HUES6 (cell line): ENCODE measurements around the gene BBOX1.

Experiments
- H3K27ac ChIP-seq: 2 replicates; pipeline ENCODE4 v1.7.0; 2013; ENCODE audit warnings: low read depth, mild to moderate bottlenecking, low read length, inconsistent platforms
- H3K27me3 ChIP-seq: 2 replicates; pipeline ENCODE4 v1.6.1; 2013; ENCODE audit warnings: low read length; ENCODE audit not compliant: control insufficient read depth, insufficient read depth
- H3K36me3 ChIP-seq: 2 replicates; pipeline ENCODE4 v1.6.1; 2013; ENCODE audit warnings: low read length; ENCODE audit not compliant: control insufficient read depth, insufficient read depth
- H3K4me1 ChIP-seq: 2 replicates; pipeline ENCODE4 v1.6.1; 2013; ENCODE audit warnings: low read length; ENCODE audit not compliant: control insufficient read depth, insufficient read depth
- H3K4me3 ChIP-seq: 2 replicates; pipeline ENCODE4 v1.5.1; 2013; ENCODE audit warnings: low read depth, low read length
- H3K9ac ChIP-seq: one replicate; pipeline ENCODE4 v1.6.1; 2013; ENCODE audit warnings: mild to moderate bottlenecking, low read length
- H3K9me3 ChIP-seq: 2 replicates; pipeline ENCODE4 v1.6.1; 2013; ENCODE audit warnings: low read depth, low read length; ENCODE audit not compliant: control insufficient read depth, insufficient read depth

The BBOX1 gene

GRCh38 chr11:27058456-27058855 is 17.8 kb downstream of the BBOX1 start:
- Histone ChIP-seq H3K9ac (no peak overlapping the region), H3K36me3 (no peaks in the 10 kb centered on the region), H3K27ac (no peak overlapping the region), H3K4me1 (no peaks in the 10 kb centered on the region), H3K4me3 (no peak overlapping the region), H3K9me3 (no peaks in the 10 kb centered on the region), H3K27me3 (no peaks in the 10 kb centered on the region)

DNA sequence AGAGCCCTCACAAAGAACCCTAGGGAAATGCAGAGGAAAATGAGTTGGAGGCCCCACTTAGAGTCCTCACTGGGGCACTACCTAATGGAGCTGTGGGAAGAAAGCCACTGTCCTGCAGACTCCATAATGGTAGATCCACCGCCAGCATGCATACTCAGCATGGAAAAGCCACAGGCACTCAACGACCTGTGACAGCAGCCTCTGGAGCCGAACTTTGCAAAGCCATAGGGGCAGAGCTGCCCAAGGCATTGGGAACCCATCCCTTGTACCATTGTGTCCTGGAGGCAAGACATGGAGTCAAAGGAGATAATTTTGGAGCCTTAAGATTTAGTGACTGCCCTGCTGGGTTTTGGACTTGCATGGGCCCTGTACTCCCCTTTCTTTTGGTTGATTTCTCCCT is 18.8 kb downstream of the BBOX1 start:
- no peaks in the 10 kb centered on the region for H3K9me3 ChIP-seq

GRCh38 chr11:27060816-27061460 is 20.3 kb downstream of the BBOX1 start:
- Histone ChIP-seq H3K27ac (no peak overlapping the region), H3K4me3 (no peak overlapping the region), H3K36me3 (no peaks in the 10 kb centered on the region), H3K9ac (no peak overlapping the region), H3K9me3 (no peaks in the 10 kb centered on the region), H3K4me1 (no peaks in the 10 kb centered on the region), H3K27me3 (no peaks in the 10 kb centered on the region)

More for the DNA sequence above, 18.8 kb downstream of the BBOX1 start:
- H3K4me1 ChIP-seq = no peaks in the 10 kb centered on the region
- H3K9ac ChIP-seq = no peak overlapping the region
- no peak overlapping the region for H3K4me3 ChIP-seq
- no peaks in the 10 kb centered on the region for H3K27me3 ChIP-seq
- H3K36me3 ChIP-seq = no peaks in the 10 kb centered on the region
- H3K27ac ChIP-seq = no peak overlapping the region

DNA sequence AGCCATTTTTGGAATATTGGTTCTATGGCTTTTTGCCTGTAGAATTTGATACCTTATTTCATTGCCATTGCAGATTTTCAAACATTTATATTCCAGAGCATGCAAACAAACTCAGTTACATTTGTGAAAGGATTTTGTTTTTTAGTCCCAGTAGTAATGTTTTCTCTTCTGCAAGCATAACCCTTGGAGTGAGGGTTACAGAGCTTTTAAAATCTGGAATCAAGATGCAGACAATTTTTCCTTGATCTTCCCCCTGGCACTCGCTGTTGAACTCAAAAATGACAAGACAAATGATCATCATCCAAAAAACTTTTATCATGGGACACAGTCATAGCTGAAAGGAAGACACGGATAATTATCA is 20.8 kb downstream of the BBOX1 start:
- Histone ChIP-seq H3K27ac (no peak overlapping the region), H3K36me3 (no peaks in the 10 kb centered on the region), H3K9me3 (no peaks in the 10 kb centered on the region), H3K27me3 (no peaks in the 10 kb centered on the region), H3K9ac (no peak overlapping the region), H3K4me1 (no peaks in the 10 kb centered on the region), H3K4me3 (no peak overlapping the region)

- no peaks in the 10 kb centered on the region for H3K9me3 ChIP-seq
- no peaks in the 10 kb centered on the region for H3K4me1 ChIP-seq
- no peak overlapping the region for H3K9ac ChIP-seq
- H3K36me3 ChIP-seq = no peaks in the 10 kb centered on the region
- H3K4me3 ChIP-seq = no peak overlapping the region
- H3K27me3 ChIP-seq = no peaks in the 10 kb centered on the region
- H3K27ac ChIP-seq = no peak overlapping the region
Measured at GRCh38 chr11:27064086-27064485, 23.5 kb downstream of the BBOX1 start.

DNA sequence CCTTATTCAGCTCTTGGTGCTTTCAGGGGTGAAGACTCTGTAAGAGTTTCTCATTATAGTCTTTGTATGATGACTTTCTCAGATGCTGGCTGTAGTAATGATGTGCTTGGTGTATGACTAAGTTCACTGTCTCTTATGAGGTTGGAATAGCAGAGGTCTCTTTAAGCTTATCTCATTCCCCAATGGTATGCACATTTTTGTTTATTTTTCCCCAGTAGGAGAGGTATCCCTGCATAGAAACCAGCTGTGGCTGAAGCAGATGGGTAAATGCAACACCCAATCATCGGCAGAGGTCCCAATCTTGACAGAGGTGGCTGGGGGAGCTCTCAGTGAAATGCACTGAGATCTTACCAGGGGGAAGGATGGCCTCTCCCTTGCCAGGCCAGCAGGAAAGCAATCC is 34.6 kb downstream of the BBOX1 start:
- Histone ChIP-seq H3K27ac (no peak overlapping the region), H3K36me3 (no peaks in the 10 kb centered on the region), H3K9ac (no peak overlapping the region), H3K4me1 (no peaks in the 10 kb centered on the region), H3K4me3 (no peak overlapping the region), H3K27me3 (no peaks in the 10 kb centered on the region), H3K9me3 (no peaks in the 10 kb centered on the region)

DNA sequence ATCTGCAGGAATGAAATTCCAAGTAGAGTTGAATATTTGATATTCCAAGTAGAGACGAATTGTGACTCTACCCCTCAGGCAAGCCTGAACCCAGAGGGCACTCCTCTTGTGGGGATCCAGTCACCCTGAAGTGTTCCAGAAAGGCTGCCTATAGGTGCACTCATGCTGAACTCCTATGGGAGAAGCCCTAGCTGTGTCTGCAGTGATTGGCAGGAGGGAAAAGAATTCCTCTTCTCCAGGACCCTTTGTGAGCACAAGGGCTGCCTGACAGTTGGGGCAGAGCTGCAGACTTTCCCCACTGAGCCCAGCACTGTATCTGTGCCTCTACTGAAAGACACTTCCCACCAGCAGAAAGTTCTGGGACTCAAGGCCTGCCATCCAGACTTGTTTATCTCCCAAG is 35.0 kb downstream of the BBOX1 start:
- H3K4me1 ChIP-seq = no peaks in the 10 kb centered on the region
- no peak overlapping the region for H3K9ac ChIP-seq
- H3K36me3 ChIP-seq = no peaks in the 10 kb centered on the region
- H3K4me3 ChIP-seq = no peak overlapping the region
- H3K9me3 ChIP-seq = no peaks in the 10 kb centered on the region
- H3K27ac ChIP-seq = no peak overlapping the region
- no peaks in the 10 kb centered on the region for H3K27me3 ChIP-seq

- Histone ChIP-seq H3K4me3 (no peak overlapping the region), H3K36me3 (no peaks in the 10 kb centered on the region), H3K9ac (no peak overlapping the region), H3K4me1 (no peaks in the 10 kb centered on the region), H3K27me3 (no peaks in the 10 kb centered on the region), H3K27ac (no peak overlapping the region), H3K9me3 (no peaks in the 10 kb centered on the region)
Measured at GRCh38 chr11:27076121-27076589, 35.5 kb downstream of the BBOX1 start.

DNA sequence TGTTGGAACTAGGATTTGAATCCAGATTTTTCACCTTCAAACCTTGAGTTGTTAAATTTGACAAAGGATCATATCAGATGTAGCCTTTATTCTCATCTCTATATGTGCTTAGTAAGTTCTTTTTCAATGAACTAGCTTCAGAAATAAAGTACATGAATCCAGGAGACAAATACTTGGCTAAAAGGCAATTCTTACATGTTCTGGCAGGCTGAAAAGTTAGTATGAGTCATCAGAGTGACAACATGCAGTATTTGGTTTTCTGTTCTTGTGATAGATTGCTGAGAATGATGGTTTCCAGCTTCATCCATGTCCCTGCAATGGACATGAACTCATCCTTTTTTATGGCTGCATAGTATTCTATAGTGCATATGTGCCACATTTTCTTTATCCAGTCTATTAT is 40.4 kb downstream of the BBOX1 start:
- no peaks in the 10 kb centered on the region for H3K27me3 ChIP-seq
- no peak overlapping the region for H3K9ac ChIP-seq

GRCh38 chr11:27083241-27083640 is 42.6 kb downstream of the BBOX1 start:
- peaks cover 11% of the 10 kb centered on the region for H3K4me1 ChIP-seq
- H3K9ac ChIP-seq = no peak overlapping the region
- H3K36me3 ChIP-seq = no peaks in the 10 kb centered on the region
- H3K27me3 ChIP-seq = no peaks in the 10 kb centered on the region
- no peaks in the 10 kb centered on the region for H3K9me3 ChIP-seq
- no peak overlapping the region for H3K27ac ChIP-seq
- no peak overlapping the region for H3K4me3 ChIP-seq

More for the DNA sequence above, 40.4 kb downstream of the BBOX1 start:
- Histone ChIP-seq H3K36me3 (no peaks in the 10 kb centered on the region), H3K27ac (no peak overlapping the region), H3K4me1 (peaks cover 11% of the 10 kb centered on the region), H3K9me3 (no peaks in the 10 kb centered on the region), H3K4me3 (no peak overlapping the region)

- no peaks in the 10 kb centered on the region for H3K9me3 ChIP-seq
- H3K9ac ChIP-seq = no peak overlapping the region
- H3K27ac ChIP-seq = no peak overlapping the region
- peaks cover 11% of the 10 kb centered on the region for H3K4me1 ChIP-seq
- H3K36me3 ChIP-seq = no peaks in the 10 kb centered on the region
- no peak overlapping the region for H3K4me3 ChIP-seq
- H3K27me3 ChIP-seq = no peaks in the 10 kb centered on the region
Measured at GRCh38 chr11:27083782-27084181, 43.2 kb downstream of the BBOX1 start.
